OCI-LY3 (cell line): ENCODE results near the gene MAFG.
A peak's percentile ranks its signal among the peaks of the same experiment; 100 is the strongest.

ENCODE experiments used
- H2AFZ ChIP-seq: fragments of 200-600, 300-600 bp; shearing (Covaris generic); 2 replicates; pipeline ENCODE4 v1.6.0; 2014; ENCODE audit warnings: antibody characterized with exemption, low read depth, low read length
- H3K27ac ChIP-seq: fragments of 200-600, 300-600 bp; sonication (generic); 2 replicates; pipeline ENCODE4 v1.5.1; 2014; ENCODE audit warnings: mild to moderate bottlenecking, low read length, moderate library complexity, mixed read lengths
- H3K27me3 ChIP-seq: fragments of 200-600, 300-600 bp; sonication (generic); 2 replicates; pipeline ENCODE4 v1.6.1; 2014; ENCODE audit warnings: low read depth, low read length, mixed read lengths
- H3K36me3 ChIP-seq: fragments of 200-600, 300-600 bp; sonication (generic); replicated peaks from 2 replicates; pipeline ENCODE3; 2014; ENCODE audit warnings: low read depth, low read length, mixed read lengths
- H3K4me1 ChIP-seq: fragments of 300-600, 200-600 bp; sonication (generic); 2 replicates; pipeline ENCODE4 v1.6.1; 2014; ENCODE audit warnings: low read length, mixed read lengths
- H3K4me2 ChIP-seq: fragments of 200-600, 300-600 bp; sonication (generic); 2 replicates; pipeline ENCODE4 v1.6.1; 2014; ENCODE audit warnings: low read length, mixed read lengths
- H3K4me3 ChIP-seq: fragments of 300-600, 200-600 bp; sonication (generic); 2 replicates; pipeline ENCODE4 v1.5.1; 2014; ENCODE audit warnings: antibody characterized with exemption, mild to moderate bottlenecking, low read length, moderate library complexity
- H3K79me2 ChIP-seq: fragments of 300-600, 200-600 bp; shearing (Covaris generic); 2 replicates; pipeline ENCODE4 v1.6.1; 2014; ENCODE audit warnings: mild to moderate bottlenecking, low read length, mixed read lengths
- H3K9ac ChIP-seq: fragments of 300-600, 200-600 bp; shearing (Covaris generic); 2 replicates; pipeline ENCODE4 v1.6.0; 2014; ENCODE audit warnings: mild to moderate bottlenecking, low read length, moderate library complexity
- H3K9me3 ChIP-seq: fragments of 200-600, 300-600 bp; shearing (Covaris generic); 2 replicates; pipeline ENCODE4 v1.6.1; 2014; ENCODE audit warnings: low read length, mixed read lengths; ENCODE audit not compliant: insufficient read depth
- H4K20me1 ChIP-seq: fragments of 200-600, 300-600 bp; sonication (generic); 2 replicates; pipeline ENCODE4 v1.6.1; 2016; ENCODE audit warnings: low read length, mixed read lengths; ENCODE audit not compliant: insufficient read depth
- CTCF ChIP-seq: fragments of 200-600, 300-600 bp; sonication (generic); IDR thresholded peaks from 2 replicates; pipeline ENCODE4 v1.5.1; 2014; ENCODE audit warnings: antibody characterized with exemption, low read length, low read depth
- EZH2phosphoT487 ChIP-seq: fragments of 200-600 bp; shearing (Covaris generic); IDR thresholded peaks from 2 replicates; pipeline ENCODE4 v1.6.1; 2018; ENCODE audit warnings: antibody characterized with exemption, mixed run types, low read depth

The MAFG gene

GRCh38 chr17:81927653-81928543, at the start of gene MAFG:
MAFG (minus strand) TSS chr17:81927735; CDS start chr17:81923185, 4,550 bp downstream.
- Histone ChIP-seq H3K4me1 (peaks cover 13% of the 10 kb centered on the region; the same call in 1 of the 2 replicates), H3K9me3 (no peaks in the 10 kb centered on the region), H3K27me3 (no peaks in the 10 kb centered on the region), H3K4me3 (peak within 1 kb of the TSS; percentile 95), H3K79me2 (peaks cover 52% of the 10 kb centered on the region), H4K20me1 (peaks cover 24% of the 10 kb centered on the region), H3K36me3 (no peaks in the 10 kb centered on the region), H2AFZ (no peak within 1 kb of the TSS), H3K4me2 (peak within 1 kb of the TSS; percentile 80), H3K27ac (peak within 1 kb of the TSS; percentile 69), H3K9ac (peak within 1 kb of the TSS; percentile 86)
- TF ChIP-seq EZH2phosphoT487, result no peak
- peak; percentile 65 for TF ChIP-seq CTCF

- TF ChIP-seq EZH2phosphoT487 (no peak), CTCF (no peak)
- Histone ChIP-seq H3K9ac (peak overlapping the region; percentile 98), H3K4me3 (peak overlapping the region; percentile 94), H4K20me1 (no peaks in the 10 kb centered on the region), H3K27me3 (no peaks in the 10 kb centered on the region), H3K9me3 (no peaks in the 10 kb centered on the region), H3K27ac (peak overlapping the region; percentile 59), H2AFZ (0 out of 2 replicates have a peak overlapping the region, but pooled peaks have one; percentile 54), H3K36me3 (peaks cover 3% of the 10 kb centered on the region), H3K4me2 (peak overlapping the region; percentile 96), H3K4me1 (peaks cover 11% of the 10 kb centered on the region), H3K79me2 (peaks cover 4% of the 10 kb centered on the region; the same call in 1 of the 2 replicates)
These were observed 49.0 kb upstream of the MAFG start for GRCh38 chr17:81976332-81977210.

- Histone ChIP-seq H3K36me3 (no peaks in the 10 kb centered on the region), H3K9ac (no peak overlapping the region), H3K4me3 (no peak overlapping the region), H4K20me1 (no peaks in the 10 kb centered on the region), H3K27me3 (no peaks in the 10 kb centered on the region), H3K4me1 (peaks cover 16% of the 10 kb centered on the region), H3K27ac (no peak overlapping the region), H3K9me3 (no peaks in the 10 kb centered on the region), H2AFZ (no peak overlapping the region), H3K79me2 (peaks cover under 1% of the 10 kb centered on the region; the same call in 1 of the 2 replicates), H3K4me2 (no peak overlapping the region)
- no peak for TF ChIP-seq EZH2phosphoT487
- no peak for TF ChIP-seq CTCF
These were observed 45.9 kb upstream of the MAFG start for GRCh38 chr17:81973432-81973831.
